ENCODE results near the gene SUB1.

Gene SUB1

DNA sequence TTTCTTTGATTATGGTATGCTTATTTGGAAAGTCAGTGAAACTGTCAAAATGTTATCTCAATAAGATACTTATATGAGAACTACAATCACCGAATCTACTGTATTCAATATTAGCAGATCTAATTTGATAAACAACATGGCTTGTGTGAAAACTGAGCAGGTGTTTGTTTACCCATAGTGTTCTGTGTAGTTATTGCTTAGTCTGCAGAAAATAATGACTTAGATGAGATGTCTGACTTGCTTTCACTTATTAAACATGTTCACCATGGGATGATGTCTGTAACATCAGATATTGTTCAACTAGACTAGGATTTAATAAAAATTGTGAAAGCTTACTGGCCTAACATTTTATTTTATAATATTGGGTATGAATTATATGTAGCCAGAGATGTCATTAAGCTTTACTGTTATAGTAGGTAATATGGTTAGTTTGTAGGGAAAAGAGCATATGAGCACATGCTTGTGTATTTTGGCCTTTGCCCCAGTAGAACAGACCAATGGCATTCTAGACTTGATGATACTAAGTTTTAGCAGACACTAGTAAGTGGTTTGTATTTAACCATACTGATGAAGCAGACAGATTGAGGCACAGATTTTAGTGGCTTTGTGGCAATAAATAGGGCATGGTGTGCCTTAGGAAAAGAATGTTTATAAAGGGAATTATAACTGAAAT lies 16.4 kb downstream of the SUB1 start:
- Mint-ChIP-seq H3K4me3 (no peak overlapping the region), H3K27ac (peak overlapping the region; percentile 4), H3K36me3 (peaks cover 100% of the 10 kb centered on the region), H3K9me3 (no peaks in the 10 kb centered on the region), H3K4me1 (peaks cover 30% of the 10 kb centered on the region)
- DNase-seq (ENCODE audit: low spot score in 2 of 2) (no peak), ATAC-seq (no peak)

DNA sequence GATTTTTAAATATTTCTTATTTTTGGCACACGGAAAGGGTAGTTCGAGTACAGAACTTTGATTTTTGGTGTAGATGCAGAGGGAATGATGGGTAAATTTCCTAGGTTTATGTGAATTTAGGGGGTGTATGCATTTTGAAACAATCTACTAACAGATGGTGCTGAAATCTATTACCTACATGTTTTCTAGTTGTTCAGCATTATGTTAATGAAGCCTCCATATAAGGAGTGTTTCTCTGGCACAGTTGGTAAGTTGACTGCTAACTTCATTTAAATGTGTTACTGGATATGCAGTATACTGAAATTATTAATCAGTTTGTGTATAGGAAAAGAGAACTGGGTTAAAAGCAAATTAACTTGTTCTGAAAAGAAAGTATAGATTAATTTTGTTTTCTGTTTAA lies 17.5 kb downstream of the SUB1 start:
- no peak for ATAC-seq
- Mint-ChIP-seq H3K9me3 (no peaks in the 10 kb centered on the region), H3K4me1 (peaks cover 21% of the 10 kb centered on the region), H3K27ac (peak overlapping the region; percentile 58), H3K36me3 (peaks cover 100% of the 10 kb centered on the region), H3K4me3 (no peak overlapping the region)
- DNase-seq (ENCODE audit: low spot score in 2 of 2): no peak

DNA sequence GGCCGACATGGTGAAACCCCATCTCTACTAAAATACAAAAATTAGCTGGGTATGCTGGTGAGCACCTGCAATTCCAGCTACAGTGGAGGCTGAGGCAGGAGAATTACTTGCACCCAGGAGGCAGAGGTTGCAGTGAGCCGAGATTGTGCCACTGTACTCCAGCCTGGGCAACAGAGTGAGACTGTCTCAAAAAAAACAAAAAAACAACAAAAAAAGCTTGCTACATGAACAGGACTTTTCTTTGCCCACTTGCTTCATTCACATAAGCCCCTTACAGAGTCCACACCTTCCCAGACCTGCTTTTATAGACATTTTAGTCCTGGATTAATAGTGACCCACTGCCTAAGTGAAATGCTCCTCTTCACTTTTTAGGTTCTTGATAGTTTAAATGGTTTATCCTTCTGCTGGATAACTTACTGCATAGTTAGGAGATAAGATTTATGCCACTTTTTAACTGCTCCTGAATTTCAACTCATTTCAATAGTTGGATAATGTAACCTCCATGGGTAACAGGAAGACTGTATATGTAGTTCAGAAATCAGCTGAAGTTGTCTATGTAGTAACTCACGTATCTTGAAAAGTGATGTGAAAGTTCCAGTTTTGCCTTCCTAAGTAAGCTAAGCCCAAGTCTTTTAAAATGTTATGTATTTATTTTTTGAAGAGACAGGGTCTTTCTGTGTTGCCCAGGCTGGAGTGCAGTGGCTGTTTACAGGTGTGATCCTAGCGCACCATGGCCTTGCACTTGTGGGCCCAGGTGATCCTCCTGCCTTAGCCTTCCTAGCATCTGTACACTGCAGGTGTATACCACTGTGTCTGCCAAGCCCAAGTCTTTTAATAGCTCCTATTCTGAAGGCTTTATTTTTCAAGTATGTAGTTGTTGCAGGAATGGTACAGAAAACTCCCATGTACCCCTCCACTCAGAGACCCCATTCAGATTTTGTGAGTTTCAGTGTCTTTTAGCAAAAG lies 19.7 kb downstream of the SUB1 start:
- Mint-ChIP-seq H3K4me3 (no peak overlapping the region), H3K27ac (peak overlapping the region; percentile 62), H3K9me3 (no peaks in the 10 kb centered on the region), H3K4me1 (peaks cover 10% of the 10 kb centered on the region), H3K36me3 (peaks cover 98% of the 10 kb centered on the region)
- peak in 1 of 2 donors; percentile 43 for DNase-seq (ENCODE audit: low spot score in 2 of 2)
- ATAC-seq: no peak

DNA sequence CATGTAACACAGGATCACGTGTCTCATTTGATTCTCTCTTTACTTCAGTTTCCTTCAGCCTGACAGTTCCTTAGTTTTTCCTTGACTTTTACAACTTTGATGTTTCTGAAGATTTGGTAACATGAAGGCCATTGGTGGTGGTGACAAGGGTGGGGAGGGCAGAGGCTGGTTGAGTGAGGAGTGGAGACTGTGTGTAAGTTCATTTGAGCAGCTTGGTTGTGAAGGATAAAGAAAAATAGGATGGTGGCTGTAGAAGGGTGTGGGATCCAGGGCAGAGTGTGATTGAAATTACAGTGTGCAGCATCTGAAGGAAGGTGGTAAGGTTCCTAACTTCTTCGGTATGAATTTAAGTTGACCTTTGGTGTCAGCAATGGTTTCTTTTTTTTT lies 20.4 kb downstream of the SUB1 start:
- Mint-ChIP-seq H3K27ac (peak overlapping the region; percentile 62), H3K36me3 (peaks cover 98% of the 10 kb centered on the region)
- no peak for ATAC-seq

DNA sequence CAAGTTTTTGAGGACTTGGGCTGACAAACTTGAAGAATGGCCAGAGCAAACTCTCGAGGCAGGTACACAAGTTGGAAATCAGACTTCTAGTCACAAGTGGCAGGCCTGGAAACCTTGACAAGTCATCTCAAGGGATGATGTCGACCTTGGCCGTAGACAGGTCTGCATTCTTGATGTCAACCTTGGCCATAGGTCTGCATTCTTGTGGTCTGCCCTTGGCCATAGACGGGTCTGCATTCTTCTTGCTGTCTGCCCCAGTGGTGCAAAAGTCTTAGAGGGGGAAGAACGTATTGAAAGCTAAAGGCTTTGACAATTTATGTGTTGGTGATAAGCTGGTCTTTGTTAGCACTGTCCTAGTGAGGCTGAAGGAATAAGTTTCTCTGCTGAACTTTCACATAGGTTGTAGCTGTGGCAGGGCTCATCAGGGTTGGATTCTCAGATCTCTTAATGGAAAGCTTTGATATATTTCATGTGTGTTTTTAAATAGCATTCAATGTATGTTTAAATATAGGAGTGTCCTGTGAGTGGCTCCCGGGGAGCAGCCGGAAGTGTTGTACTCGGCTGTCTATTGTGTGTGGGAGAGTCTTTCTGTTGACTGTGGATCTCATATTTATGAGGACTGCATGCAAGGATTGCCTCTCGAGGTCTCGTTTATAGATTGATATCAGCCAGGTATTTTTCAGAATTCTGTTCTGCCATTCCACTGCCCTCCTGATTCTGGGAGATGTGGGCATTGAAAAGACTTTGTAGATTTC lies 27.0 kb downstream of the SUB1 start:
- no peak overlapping the region for H3K4me3 Mint-ChIP-seq
- no peak for ATAC-seq
- peaks cover 11% of the 10 kb centered on the region for H3K4me1 Mint-ChIP-seq
- peaks cover 42% of the 10 kb centered on the region for H3K36me3 Mint-ChIP-seq
- H3K9me3 Mint-ChIP-seq: no peaks in the 10 kb centered on the region
- DNase-seq (ENCODE audit: low spot score in 2 of 2): peak in 1 of 2 donors; percentile 47
- peak overlapping the region; percentile 11 for H3K27ac Mint-ChIP-seq

More for the DNA sequence above, 20.4 kb downstream of the SUB1 start:
- Mint-ChIP-seq H3K9me3 (no peaks in the 10 kb centered on the region), H3K4me1 (peaks cover 10% of the 10 kb centered on the region), H3K4me3 (no peak overlapping the region)
- DNase-seq (ENCODE audit: low spot score in 2 of 2): no peak

DNA sequence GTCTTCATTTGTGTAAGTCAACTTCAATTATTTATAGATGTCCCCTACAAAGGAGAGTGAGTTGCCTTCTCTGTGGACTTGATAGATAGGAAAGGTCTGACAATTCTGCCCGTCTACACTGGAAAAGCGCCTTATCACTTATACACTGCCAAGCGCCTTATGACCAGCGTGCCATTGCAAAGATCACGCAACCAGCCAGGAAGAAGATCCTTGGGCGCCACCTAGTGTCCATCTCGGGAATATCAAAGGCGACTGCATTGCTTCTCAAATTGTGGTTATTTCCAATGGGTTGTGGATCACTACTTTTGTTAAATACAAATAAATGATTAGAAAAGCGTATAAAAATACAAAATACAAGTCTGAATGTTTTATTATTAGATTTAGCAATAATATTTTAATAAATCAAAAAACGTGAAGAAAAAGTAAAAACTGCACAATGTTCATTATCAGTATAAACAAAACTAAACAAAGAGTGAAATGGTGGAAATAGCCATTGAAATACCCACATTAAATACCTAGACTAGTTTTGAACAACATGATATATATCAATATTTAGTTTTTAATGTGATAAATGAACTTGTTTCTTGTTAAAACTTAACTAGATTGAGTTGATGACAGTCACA lies 27.8 kb downstream of the SUB1 start:
- peaks cover 34% of the 10 kb centered on the region for H3K36me3 Mint-ChIP-seq
- ATAC-seq (peak; percentile 77), DNase-seq (ENCODE audit: low spot score in 2 of 2) (peak; percentile 82 to 94)
- peaks cover 11% of the 10 kb centered on the region for H3K4me1 Mint-ChIP-seq
- no peaks in the 10 kb centered on the region for H3K9me3 Mint-ChIP-seq
- no peak overlapping the region for H3K4me3 Mint-ChIP-seq
- H3K27ac Mint-ChIP-seq: no peak overlapping the region

DNA sequence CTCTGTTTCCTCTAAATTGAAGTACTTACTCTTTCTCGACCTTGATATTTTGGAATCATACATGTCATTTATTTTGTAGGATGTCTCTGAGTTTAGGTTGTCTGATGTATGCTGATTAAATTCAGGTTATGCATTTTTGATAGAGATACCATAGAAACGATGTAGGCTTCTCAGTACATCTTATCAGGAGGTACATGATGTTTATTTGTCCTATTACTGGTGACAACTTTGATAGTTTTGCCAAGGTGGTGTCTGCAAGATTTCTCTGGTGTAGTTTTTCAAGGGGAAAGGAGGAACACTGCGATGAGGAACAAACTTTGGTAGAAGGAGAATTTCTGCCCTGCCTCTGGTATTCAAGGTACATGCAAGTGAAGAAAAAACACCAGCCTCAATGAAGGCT lies 29.9 kb downstream of the SUB1 start:
- Mint-ChIP-seq H3K36me3 (peaks cover 15% of the 10 kb centered on the region), H3K4me1 (peaks cover 11% of the 10 kb centered on the region), H3K9me3 (no peaks in the 10 kb centered on the region), H3K27ac (peak overlapping the region; percentile 2), H3K4me3 (no peak overlapping the region)
- DNase-seq (ENCODE audit: low spot score in 2 of 2) (no peak), ATAC-seq (no peak)

DNA sequence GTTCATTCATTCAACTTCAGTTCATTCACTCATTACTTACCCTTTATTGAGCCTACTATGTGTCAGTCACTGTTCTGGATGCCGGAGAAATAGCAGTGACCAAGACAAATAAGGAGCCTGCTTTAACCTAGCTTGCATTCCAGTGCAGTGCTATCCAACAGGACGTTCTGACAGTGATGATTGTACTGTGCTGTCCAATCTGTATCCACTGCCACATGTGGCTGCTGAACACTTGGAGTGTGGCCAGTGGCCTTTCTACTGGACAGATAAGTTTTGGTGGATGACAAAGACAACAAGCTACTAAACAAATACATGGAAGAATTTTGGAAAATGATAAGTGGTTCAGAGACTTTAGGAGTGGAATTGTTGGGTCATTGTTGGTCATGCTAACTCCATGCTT lies 33.6 kb downstream of the SUB1 start:
- ATAC-seq (no peak), DNase-seq (ENCODE audit: low spot score in 2 of 2) (peak in 1 of 2 donors; percentile 30)
- no peak overlapping the region for H3K4me3 Mint-ChIP-seq
- H3K9me3 Mint-ChIP-seq: no peaks in the 10 kb centered on the region
- no peak overlapping the region for H3K27ac Mint-ChIP-seq
- peaks cover 5% of the 10 kb centered on the region for H3K4me1 Mint-ChIP-seq
- peaks cover 7% of the 10 kb centered on the region for H3K36me3 Mint-ChIP-seq

DNA sequence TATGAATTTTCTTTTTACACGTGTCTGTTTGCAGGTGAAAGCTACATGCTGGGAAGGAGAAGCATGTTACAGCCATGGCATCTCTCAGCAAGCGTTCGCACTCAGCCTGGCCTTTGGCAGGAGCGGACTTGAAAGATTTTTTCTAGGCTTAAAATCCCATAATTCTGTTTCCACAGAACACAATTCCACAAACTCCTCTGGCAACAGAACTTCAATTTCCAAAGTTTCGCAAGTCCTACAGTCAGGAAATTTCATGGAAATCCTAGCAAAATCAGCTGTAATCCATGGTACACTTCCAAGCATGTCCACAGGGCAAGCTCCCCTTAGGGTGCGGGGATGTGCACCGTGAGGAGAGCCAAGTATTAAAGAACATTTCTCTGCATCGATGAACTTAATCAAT lies 35.9 kb downstream of the SUB1 start:
- Mint-ChIP-seq H3K4me3 (no peak overlapping the region), H3K36me3 (no peaks in the 10 kb centered on the region), H3K27ac (no peak overlapping the region), H3K4me1 (no peaks in the 10 kb centered on the region), H3K9me3 (no peaks in the 10 kb centered on the region)
- peak in 1 of 2 donors; percentile 0 for DNase-seq (ENCODE audit: low spot score in 2 of 2)
- ATAC-seq: no peak

DNA sequence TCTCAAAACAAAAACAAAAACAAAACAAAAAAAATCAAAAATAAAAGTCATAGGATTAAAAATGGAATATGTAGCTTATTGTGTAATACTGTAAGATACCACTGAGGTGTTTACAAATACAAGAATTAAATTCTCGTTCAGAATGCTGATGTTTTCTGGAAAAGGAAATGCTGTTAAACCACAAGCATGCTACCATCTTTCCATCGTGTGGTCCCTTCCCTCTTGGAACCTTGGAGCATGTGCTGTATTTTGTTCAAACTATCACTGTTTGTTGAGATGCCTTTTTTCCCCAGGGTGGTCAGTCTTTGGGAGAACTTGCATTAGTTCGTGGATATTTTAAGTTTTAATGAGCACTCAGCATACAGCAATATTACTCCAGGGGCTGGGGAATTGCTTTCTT lies 39.7 kb downstream of the SUB1 start:
- Mint-ChIP-seq H3K4me3 (no peak overlapping the region), H3K4me1 (no peaks in the 10 kb centered on the region), H3K36me3 (no peaks in the 10 kb centered on the region), H3K27ac (no peak overlapping the region), H3K9me3 (no peaks in the 10 kb centered on the region)
- DNase-seq (ENCODE audit: low spot score in 2 of 2) (peak in 1 of 2 donors; percentile 3), ATAC-seq (no peak)

DNA sequence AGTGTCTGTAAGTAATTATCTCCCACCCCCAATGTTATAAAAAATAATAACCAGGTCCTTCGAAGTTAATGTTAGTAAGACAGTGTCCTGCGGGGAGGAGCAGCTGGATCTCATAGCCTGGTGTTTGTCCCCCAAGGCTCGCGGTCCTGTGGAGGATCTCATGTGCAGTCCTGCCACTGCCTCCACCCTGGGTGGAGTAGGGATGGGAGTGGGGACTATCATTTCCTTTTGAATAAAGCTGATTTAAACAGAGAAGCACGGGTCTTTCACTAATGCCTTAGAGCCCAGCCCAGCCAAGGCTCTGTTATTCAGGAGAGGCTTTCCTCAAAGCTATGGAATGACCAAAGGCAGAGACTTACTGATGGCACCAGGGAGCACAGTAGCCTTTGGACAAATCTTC lies 40.2 kb downstream of the SUB1 start:
- Mint-ChIP-seq H3K4me3 (no peak overlapping the region), H3K4me1 (no peaks in the 10 kb centered on the region), H3K27ac (no peak overlapping the region), H3K36me3 (no peaks in the 10 kb centered on the region), H3K9me3 (no peaks in the 10 kb centered on the region)
- ATAC-seq: no peak
- no peak for DNase-seq (ENCODE audit: low spot score in 2 of 2)

DNA sequence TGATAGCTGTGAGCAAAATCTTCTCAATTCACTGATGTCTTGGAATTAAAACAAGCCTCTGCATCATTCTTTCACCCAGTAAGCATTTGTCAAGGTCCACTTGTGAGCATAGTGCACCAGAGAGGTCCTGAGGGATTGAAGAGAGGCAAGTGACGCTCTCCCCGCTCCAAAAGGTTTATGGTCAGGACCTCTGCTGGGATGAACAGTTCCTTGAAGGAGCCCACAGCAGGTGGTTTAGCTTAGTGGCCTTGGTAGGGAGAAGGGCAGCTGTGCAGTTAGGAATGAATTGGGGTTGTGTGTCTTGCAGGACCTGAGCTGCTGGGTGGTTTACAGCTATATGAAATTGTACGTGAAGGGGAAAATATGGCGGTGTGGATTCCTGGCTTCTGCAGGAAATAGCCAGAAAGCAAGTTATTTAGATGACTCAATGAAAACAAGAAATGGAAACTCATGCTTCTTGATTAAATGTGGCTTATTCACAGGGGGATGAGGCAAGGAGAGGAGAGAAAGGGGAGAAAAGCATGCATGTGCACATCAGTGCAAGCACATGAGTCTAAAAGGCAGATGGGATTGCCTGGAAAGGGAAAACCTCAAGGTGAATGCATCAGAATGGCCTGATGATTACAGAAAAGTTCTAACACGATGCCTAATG lies 42.0 kb downstream of the SUB1 start:
- Mint-ChIP-seq H3K4me1 (no peaks in the 10 kb centered on the region), H3K4me3 (no peak overlapping the region), H3K36me3 (no peaks in the 10 kb centered on the region), H3K27ac (no peak overlapping the region), H3K9me3 (no peaks in the 10 kb centered on the region)
- DNase-seq (ENCODE audit: low spot score in 2 of 2): peak in 1 of 2 donors; percentile 25
- ATAC-seq: no peak

DNA sequence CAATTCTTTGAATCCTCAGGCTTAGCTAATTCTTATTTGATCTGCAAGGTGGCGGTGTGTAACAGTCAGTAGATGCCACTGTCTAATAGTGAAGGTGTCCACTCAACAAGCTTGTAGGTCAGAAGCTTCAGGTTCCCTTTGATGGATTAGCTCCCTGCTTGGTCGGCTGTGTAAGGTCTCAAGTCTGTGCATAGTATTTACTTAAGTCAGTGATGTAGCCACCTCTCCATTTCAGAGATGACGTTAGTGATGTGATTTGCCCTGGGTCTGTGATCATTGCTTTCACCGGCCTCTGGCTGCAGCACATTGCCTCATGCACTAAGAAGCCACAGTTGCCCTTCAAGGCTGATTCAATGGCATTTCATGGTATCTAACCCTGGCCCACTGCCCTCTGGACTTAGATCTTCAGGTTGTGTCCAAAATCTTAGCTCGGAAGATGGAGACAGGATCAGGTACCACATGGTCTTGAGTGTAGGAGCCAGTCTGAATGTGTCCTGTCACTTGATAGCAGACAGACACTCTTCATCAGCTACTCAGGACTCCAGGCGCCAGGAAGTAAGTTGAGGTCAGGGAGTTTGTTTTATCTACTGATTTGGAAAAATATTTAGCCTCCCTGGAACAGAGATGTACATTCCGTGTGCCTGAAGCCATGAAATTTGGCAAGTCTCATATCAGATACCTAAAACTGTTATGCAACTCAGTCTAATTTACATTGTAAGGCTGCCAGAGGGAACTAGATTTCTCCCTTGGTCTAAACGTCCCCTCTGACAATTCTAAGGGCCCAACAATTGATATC lies 42.9 kb downstream of the SUB1 start:
- Mint-ChIP-seq H3K36me3 (no peaks in the 10 kb centered on the region), H3K9me3 (no peaks in the 10 kb centered on the region), H3K4me3 (no peak overlapping the region), H3K27ac (no peak overlapping the region), H3K4me1 (no peaks in the 10 kb centered on the region)
- no peak for DNase-seq (ENCODE audit: low spot score in 2 of 2)
- ATAC-seq: no peak

DNA sequence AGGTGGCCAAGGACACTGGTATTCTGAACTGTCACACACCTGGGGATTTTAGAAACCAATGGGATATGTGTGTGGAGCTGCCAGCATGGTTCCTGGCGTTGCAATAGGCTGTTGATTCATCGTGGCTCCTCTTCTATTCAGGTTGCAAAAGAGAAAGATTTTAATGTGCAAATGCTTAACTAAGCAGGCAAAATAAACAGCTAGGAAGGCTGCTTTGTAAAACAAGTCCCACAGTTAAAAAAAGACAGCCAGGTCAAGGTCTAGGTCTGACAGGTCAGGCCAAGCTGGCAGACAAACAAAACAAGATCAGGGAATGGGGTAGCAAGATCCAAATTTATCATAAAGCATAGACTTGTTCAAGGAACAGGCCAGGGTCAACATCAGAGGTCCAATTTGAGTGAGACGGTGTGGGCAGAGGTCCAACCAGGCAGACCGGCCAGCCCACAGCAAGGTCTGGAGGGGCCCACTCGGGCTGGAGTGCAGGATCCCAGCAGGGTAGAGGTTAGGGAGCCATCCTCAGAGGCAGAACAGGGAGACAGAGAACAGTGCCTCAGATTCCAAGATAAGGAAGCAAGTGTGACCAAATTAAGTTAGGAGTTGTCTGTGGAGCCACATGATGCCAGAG lies 45.6 kb downstream of the SUB1 start:
- DNase-seq (ENCODE audit: low spot score in 2 of 2): no peak
- Mint-ChIP-seq H3K9me3 (no peaks in the 10 kb centered on the region), H3K36me3 (no peaks in the 10 kb centered on the region), H3K4me3 (no peak overlapping the region), H3K4me1 (no peaks in the 10 kb centered on the region), H3K27ac (no peak overlapping the region)
- ATAC-seq: no peak

Measured in stimulated activated effector memory CD8-positive, alpha-beta T cell treated with anti-CD3 and anti-CD28 coated beads, Interleukin-12 subunit alpha, Interleukin-12 subunit beta, amount 100 ng/mL, for 72 hours (primary cell).